SK-N-SH (cell line): ENCODE results near the gene DDX1. TPM values are rescaled to one million over a fixed set of nuclear protein-coding genes. Genes with fewer than 3 reads are reported as not detected.
"Not testable (repeated sequence)": the region's sequence is repeated elsewhere in the genome, so short reads cannot be mapped to it uniquely, and the experiment has no call there.

ENCODE experiments used
- CTCF ChIA-PET: fragments of 300-600, 350-600 bp; formaldehyde crosslinking; extraction: SDS; loops from one replicate; lab custom pipeline; 2021; lab: Yijun Ruan, JAX
- POLR2A ChIA-PET: fragments of 350-600 bp; sonication (Branson Sonifier 250); formaldehyde crosslinking; extraction: SDS; loops from one replicate; lab custom pipeline; 2020; ENCODE audit warnings: antibody characterized with exemption, inconsistent platforms; lab: Yijun Ruan, JAX
- DNase-seq: peaks from one replicate; pipeline ENCODE4 v3.0.0; 2012
- H2AFZ ChIP-seq: fragments of 200-600 bp; sonication (generic); 2 replicates; pipeline ENCODE4 v1.8.1; 2016; ENCODE audit warnings: antibody characterized with exemption, mild to moderate bottlenecking, low read depth
- H3F3A ChIP-seq: fragments of 200-600 bp; sonication (generic); replicated peaks from 2 replicates; pipeline ENCODE3; 2016; ENCODE audit warnings: antibody characterized with exemption, mild to moderate bottlenecking; ENCODE audit not compliant: insufficient read depth
- H3K27ac ChIP-seq, 2 experiments: fragments of 200-500 bp in 1 of 2; fragments of 200-600 bp in 1 of 2; sonication (Bioruptor generic) in 1 of 2; sonication (generic), shearing (Covaris generic) in 1 of 2; 2 replicates each; pipeline versions ENCODE4 v1.5.1 to v1.6.1; 2014 to 2016; ENCODE audit warnings: low read depth in 2 of 2, inconsistent platforms in 1 of 2, low read length in 1 of 2, mild to moderate bottlenecking in 1 of 2, mixed read lengths in 1 of 2
- H3K27me3 ChIP-seq: fragments of 200-600 bp; sonication (generic), shearing (Covaris generic); 2 replicates; pipeline ENCODE4 v1.6.1; 2016; ENCODE audit warnings: mixed run types; ENCODE audit not compliant: insufficient read depth
- H3K36me3 ChIP-seq, 2 experiments: fragments of 200-500 bp in 1 of 2; fragments of 200-600 bp in 1 of 2; sonication (Bioruptor generic) in 1 of 2; sonication (generic) in 1 of 2; replicated peaks in 1 of 2; 2 replicates each; pipeline versions ENCODE3 to v1.5.1; 2014 to 2016; ENCODE audit warnings: low read length in 1 of 2, mild to moderate bottlenecking in 1 of 2; ENCODE audit not compliant: insufficient read depth in 2 of 2, control insufficient read depth in 1 of 2
- H3K4me1 ChIP-seq, 2 experiments: fragments of 200-500 bp in 1 of 2; fragments of 200-600 bp in 1 of 2; sonication (Bioruptor generic) in 1 of 2; sonication (generic), shearing (Covaris generic) in 1 of 2; 2 replicates each; pipeline versions ENCODE4 v1.5.1 to v1.6.1; 2014 to 2016; ENCODE audit warnings: low read depth in 1 of 2, low read length in 1 of 2, mixed run types in 1 of 2; ENCODE audit not compliant: insufficient read depth in 2 of 2, control insufficient read depth in 1 of 2
- H3K4me2 ChIP-seq: fragments of 200-600 bp; sonication (generic), shearing (Covaris generic); 2 replicates; pipeline ENCODE4 v1.6.1; 2017; ENCODE audit warnings: mixed run types
- H3K4me3 ChIP-seq, 2 experiments: fragments of 200-500 bp in 1 of 2; fragments of 200-600 bp in 1 of 2; sonication (Bioruptor generic) in 1 of 2; sonication (generic), shearing (Covaris generic) in 1 of 2; 2 replicates each; pipeline versions ENCODE4 v1.5.1 to v1.8.1; 2014 to 2016; ENCODE audit warnings: low read depth in 2 of 2, inconsistent platforms in 1 of 2, low read length in 1 of 2, mild to moderate bottlenecking in 1 of 2, mixed read lengths in 1 of 2, moderate library complexity in 1 of 2
- H3K79me2 ChIP-seq: fragments of 200-600 bp; sonication (generic); 2 replicates; pipeline ENCODE4 v1.8.1; 2017; ENCODE audit warnings: mild to moderate bottlenecking; ENCODE audit not compliant: insufficient read depth
- H3K9ac ChIP-seq: fragments of 200-600 bp; sonication (generic); 2 replicates; pipeline ENCODE4 v1.6.1; 2017; ENCODE audit warnings: mixed run types
- H3K9me2 ChIP-seq: fragments of 200-600 bp; sonication (generic); 2 replicates; pipeline ENCODE4 v1.6.1; 2017; ENCODE audit warnings: mixed run types
- H3K9me3 ChIP-seq: fragments of 200-600 bp; sonication (generic); 2 replicates; pipeline ENCODE4 v1.6.1; 2017; ENCODE audit warnings: mixed run types, mild to moderate bottlenecking, moderate library complexity
- H4K20me1 ChIP-seq: fragments of 200-600 bp; sonication (generic); 2 replicates; pipeline ENCODE4 v1.6.1; 2017; ENCODE audit warnings: mild to moderate bottlenecking, mixed run types; ENCODE audit not compliant: insufficient read depth
- ELF1 ChIP-seq: IDR thresholded peaks from 2 replicates; pipeline ENCODE4 v1.4.0; 2012
- FOXJ3 ChIP-seq: sonication (generic); formaldehyde crosslinking; IDR thresholded peaks from 2 replicates; pipeline ENCODE4 v1.5.1; 2020; ENCODE audit warnings: mild to moderate bottlenecking, missing genetic modification reagents
- GATA2 ChIP-seq: sonication (generic); formaldehyde crosslinking; IDR thresholded peaks from 2 replicates; pipeline ENCODE4 v1.5.0; 2020; ENCODE audit warnings: mild to moderate bottlenecking, missing genetic modification reagents
- JUND ChIP-seq: IDR thresholded peaks from 2 replicates; pipeline ENCODE4 v1.4.0; 2012
- MAX ChIP-seq: IDR thresholded peaks from 2 replicates; pipeline ENCODE4 v1.4.0; 2012; ENCODE audit warnings: low read depth
- MEF2A ChIP-seq: IDR thresholded peaks from 2 replicates; pipeline ENCODE4 v1.4.0; 2012; ENCODE audit warnings: low read depth, borderline replicate concordance
- MXI1 ChIP-seq: IDR thresholded peaks from 2 replicates; pipeline ENCODE4 v1.6.1; 2012; ENCODE audit warnings: mild to moderate bottlenecking, low read depth, low read length, improper control_type of control experiment
- NFIC ChIP-seq: IDR thresholded peaks from 2 replicates; pipeline ENCODE4 v1.4.0; 2012; ENCODE audit warnings: borderline replicate concordance
- NRF1 ChIP-seq: IDR thresholded peaks from 2 replicates; pipeline ENCODE4 v1.6.1; 2012; ENCODE audit warnings: low read depth, mild to moderate bottlenecking, low read length
- PBX3 ChIP-seq: IDR thresholded peaks from 2 replicates; pipeline ENCODE4; 2012
- RAD21 ChIP-seq: IDR thresholded peaks from 2 replicates; pipeline ENCODE4 v1.6.1; 2012; ENCODE audit warnings: mild to moderate bottlenecking, low read length
- RFX5 ChIP-seq: IDR thresholded peaks from 2 replicates; pipeline ENCODE4 v1.6.1; 2012; ENCODE audit warnings: mild to moderate bottlenecking, improper control_type of control experiment, low read length
- SIN3A ChIP-seq: IDR thresholded peaks from 2 replicates; pipeline ENCODE4 v1.6.1; 2012; ENCODE audit warnings: low read depth, mild to moderate bottlenecking, low read length, moderate library complexity, borderline replicate concordance
- TEAD4 ChIP-seq: IDR thresholded peaks from 2 replicates; pipeline ENCODE4 v1.4.0; 2012; ENCODE audit warnings: mild to moderate bottlenecking, borderline replicate concordance; ENCODE audit not compliant: insufficient read depth
- YY1 ChIP-seq: IDR thresholded peaks from 2 replicates; pipeline ENCODE4 v1.4.0; 2012; ENCODE audit warnings: low read depth, mild to moderate bottlenecking
- ZBTB33 ChIP-seq: IDR thresholded peaks from 2 replicates; pipeline ENCODE4 v1.4.0; 2012; ENCODE audit warnings: low read depth, borderline replicate concordance
- WGBS: methylation state at CpG from one replicate; pipeline ENCODE4 v1.1.6; 2017; ENCODE audit warnings: low lambda C conversion rate; 5-methylcytosine and 5-hydroxymethylcytosine counted together
- polyA plus RNA-seq, 3 experiments: library from polyadenylated mRNA; depleted of rRNA; stranded (reverse); fragments of >200 nt; gene quantifications; 2 replicates each; pipeline ENCODE4 v1.2.3, GENCODE V29; 2012
- TF ChIP-seq, protein P1 (sequence below): IDR thresholded peaks from 2 replicates; pipeline ENCODE4 v1.6.1; 2012; ENCODE audit warnings: mild to moderate bottlenecking, low read depth, low read length, moderate library complexity
- TF ChIP-seq, protein P2 (sequence below): fragments of 150-350 bp; IDR thresholded peaks from 2 replicates; pipeline ENCODE4 v1.6.1; 2016; ENCODE audit warnings: mild to moderate bottlenecking, low read depth, low read length

Gene DDX1
- polyA plus RNA-seq, 1 of the 3 experiments (the other 2 are of a cell fraction), result 54.5 TPM

- TF ChIP-seq MXI1 (no peak), NRF1 (no peak), RFX5 (no peak), ZBTB33 (no peak), FOXJ3 (CRISPR knock-in tag) (no peak)
These were observed 87.2 kb downstream of the DDX1 start (continued) for GRCh38 chr2:15678909-15679308.

DNA sequence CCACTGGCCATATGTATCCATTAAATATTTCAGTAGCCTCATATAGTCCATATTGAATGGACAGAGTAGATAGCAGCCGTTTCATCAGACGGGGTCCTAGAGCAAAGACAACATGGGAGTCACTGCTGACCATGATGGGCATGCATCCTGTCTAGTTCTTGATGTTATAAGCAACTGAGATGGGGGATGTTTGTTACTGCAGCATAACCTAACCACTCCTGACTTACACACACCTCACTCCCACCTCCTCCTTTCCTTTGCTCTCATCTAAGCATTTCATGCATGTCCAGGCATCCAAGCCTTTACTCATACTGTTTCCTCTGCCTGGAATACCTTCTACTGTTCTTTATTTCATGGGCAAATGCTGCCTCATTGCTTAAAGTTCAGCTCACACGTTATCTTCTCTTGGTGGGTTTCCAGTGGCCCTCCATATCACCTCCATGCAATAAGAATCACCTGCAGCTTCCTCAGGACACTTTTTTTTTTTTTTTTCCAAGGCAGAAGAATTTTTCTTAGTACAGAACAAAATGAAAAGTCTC lies 87.8 kb downstream of the DDX1 start:
- WGBS, result 24% methylated on average over 3 of the region's 3 CpGs
- H3K9me3 ChIP-seq, result no peaks in the 10 kb centered on the region
- H3K9me2 ChIP-seq, result no peaks in the 10 kb centered on the region
- no peak overlapping the region for H3K4me2 ChIP-seq
- H3K36me3 ChIP-seq, result no peaks in the 10 kb centered on the region
- TF ChIP-seq, protein P1, sequence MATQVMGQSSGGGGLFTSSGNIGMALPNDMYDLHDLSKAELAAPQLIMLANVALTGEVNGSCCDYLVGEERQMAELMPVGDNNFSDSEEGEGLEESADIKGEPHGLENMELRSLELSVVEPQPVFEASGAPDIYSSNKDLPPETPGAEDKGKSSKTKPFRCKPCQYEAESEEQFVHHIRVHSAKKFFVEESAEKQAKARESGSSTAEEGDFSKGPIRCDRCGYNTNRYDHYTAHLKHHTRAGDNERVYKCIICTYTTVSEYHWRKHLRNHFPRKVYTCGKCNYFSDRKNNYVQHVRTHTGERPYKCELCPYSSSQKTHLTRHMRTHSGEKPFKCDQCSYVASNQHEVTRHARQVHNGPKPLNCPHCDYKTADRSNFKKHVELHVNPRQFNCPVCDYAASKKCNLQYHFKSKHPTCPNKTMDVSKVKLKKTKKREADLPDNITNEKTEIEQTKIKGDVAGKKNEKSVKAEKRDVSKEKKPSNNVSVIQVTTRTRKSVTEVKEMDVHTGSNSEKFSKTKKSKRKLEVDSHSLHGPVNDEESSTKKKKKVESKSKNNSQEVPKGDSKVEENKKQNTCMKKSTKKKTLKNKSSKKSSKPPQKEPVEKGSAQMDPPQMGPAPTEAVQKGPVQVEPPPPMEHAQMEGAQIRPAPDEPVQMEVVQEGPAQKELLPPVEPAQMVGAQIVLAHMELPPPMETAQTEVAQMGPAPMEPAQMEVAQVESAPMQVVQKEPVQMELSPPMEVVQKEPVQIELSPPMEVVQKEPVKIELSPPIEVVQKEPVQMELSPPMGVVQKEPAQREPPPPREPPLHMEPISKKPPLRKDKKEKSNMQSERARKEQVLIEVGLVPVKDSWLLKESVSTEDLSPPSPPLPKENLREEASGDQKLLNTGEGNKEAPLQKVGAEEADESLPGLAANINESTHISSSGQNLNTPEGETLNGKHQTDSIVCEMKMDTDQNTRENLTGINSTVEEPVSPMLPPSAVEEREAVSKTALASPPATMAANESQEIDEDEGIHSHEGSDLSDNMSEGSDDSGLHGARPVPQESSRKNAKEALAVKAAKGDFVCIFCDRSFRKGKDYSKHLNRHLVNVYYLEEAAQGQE, result no peak
- TF ChIP-seq FOXJ3 (CRISPR knock-in tag), result no peak
- no peak for TF ChIP-seq YY1
- TF ChIP-seq MEF2A, result no peak
- TF ChIP-seq PBX3, result no peak
- no peak for TF ChIP-seq ELF1
- no peak for TF ChIP-seq GATA2
- no peak for TF ChIP-seq MAX
- no peak for TF ChIP-seq NFIC
- no peak for TF ChIP-seq SIN3A
- TF ChIP-seq RFX5, result no peak
- no peak for TF ChIP-seq JUND
- TF ChIP-seq RAD21, result no peak
- TF ChIP-seq, protein P2, sequence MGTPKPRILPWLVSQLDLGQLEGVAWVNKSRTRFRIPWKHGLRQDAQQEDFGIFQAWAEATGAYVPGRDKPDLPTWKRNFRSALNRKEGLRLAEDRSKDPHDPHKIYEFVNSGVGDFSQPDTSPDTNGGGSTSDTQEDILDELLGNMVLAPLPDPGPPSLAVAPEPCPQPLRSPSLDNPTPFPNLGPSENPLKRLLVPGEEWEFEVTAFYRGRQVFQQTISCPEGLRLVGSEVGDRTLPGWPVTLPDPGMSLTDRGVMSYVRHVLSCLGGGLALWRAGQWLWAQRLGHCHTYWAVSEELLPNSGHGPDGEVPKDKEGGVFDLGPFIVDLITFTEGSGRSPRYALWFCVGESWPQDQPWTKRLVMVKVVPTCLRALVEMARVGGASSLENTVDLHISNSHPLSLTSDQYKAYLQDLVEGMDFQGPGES, result no peak
- no peak for TF ChIP-seq NRF1
- no peak for TF ChIP-seq TEAD4
- no peaks in the 10 kb centered on the region for H3K27me3 ChIP-seq
- no peak for DNase-seq
- H3K27ac ChIP-seq, result no peak overlapping the region
- no peak overlapping the region for H2AFZ ChIP-seq
- H3K4me1 ChIP-seq, result peaks cover 0 to 14% of the 10 kb centered on the region in 2 experiments; a peak in 1 of 4 replicates
- no peaks in the 10 kb centered on the region for H4K20me1 ChIP-seq
- ChIA-PET CTCF (interaction anchor here (0.6 kb wide), 1 partner anchor 17 kb away, joined by 3 read pairs; no protein-coding TSS in a partner anchor), POLR2A (no interaction called here)
- H3K9ac ChIP-seq, result no peak overlapping the region
- H3K4me3 ChIP-seq, result no peak overlapping the region
- no peaks in the 10 kb centered on the region for H3F3A ChIP-seq
- no peaks in the 10 kb centered on the region for H3K79me2 ChIP-seq

DNA sequence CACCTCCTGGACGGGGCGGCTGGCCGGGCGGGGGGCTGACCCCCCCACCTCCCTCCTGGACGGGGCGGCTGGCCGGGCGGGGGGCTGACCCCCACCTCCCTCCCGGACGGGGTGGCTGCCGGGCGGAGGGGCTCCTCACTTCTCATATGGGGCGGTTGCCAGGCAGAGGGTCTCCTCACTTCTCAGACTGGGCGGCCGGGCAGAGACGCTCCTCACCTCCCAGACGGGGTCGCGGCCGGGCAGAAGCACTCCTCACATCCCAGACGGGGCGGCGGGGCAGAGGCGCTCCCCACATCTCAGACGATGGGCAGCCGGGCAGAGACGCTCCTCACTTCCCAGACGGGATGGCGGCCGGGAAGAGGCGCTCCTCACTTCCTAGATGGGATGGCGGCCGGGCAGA lies 88.5 kb downstream of the DDX1 start:
- H3K9me2 ChIP-seq, H3K4me3 ChIP-seq, H3K9me3 ChIP-seq, H3K9ac ChIP-seq, H4K20me1 ChIP-seq, H3K27me3 ChIP-seq, POLR2A ChIA-PET, H3K36me3 ChIP-seq, H3K27ac ChIP-seq, H3F3A ChIP-seq, H3K79me2 ChIP-seq, DNase-seq, H2AFZ ChIP-seq, CTCF ChIA-PET, H3K4me2 ChIP-seq: not testable (repeated sequence)
- H3K4me1 ChIP-seq, result peaks cover 0 to 14% of the 10 kb centered on the region in 2 experiments; a peak in 1 of 4 replicates
- WGBS, result 90% methylated on average over 13 of the region's 33 CpGs
